GM11168 (cell line): Measurements from ENCODE around the gene CD93.

Experiments
- in situ Hi-C: fragments of 300-500 bp; cut with MboI; formaldehyde crosslinking; loops from one replicate; pipeline ENCODE4 v1.12.0; 2022; ENCODE audit warnings: low sequenced_read_pairs; ENCODE audit not compliant: unreplicated experiment

Gene CD93

DNA sequence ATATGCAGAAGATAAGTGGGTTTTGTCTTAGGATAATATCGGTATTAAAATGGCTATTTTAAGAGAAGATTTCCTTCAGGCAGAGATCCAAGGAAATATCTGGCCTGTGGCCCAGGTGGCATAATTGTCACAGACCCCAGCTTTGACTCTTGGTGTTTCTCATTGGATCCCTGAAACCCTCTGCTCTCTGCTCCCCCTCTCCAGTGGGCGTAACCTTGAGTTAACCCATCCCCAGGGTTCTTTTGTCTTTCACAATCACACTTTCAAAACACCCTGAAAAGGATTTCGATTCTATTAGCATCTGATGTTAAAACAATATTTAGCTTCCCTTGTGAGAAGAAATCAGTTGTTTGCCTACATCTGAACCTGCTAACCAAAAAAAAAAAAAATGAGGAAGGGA, 43.9 kb downstream of the CD93 start:
- in situ Hi-C loops = no loop called here

DNA sequence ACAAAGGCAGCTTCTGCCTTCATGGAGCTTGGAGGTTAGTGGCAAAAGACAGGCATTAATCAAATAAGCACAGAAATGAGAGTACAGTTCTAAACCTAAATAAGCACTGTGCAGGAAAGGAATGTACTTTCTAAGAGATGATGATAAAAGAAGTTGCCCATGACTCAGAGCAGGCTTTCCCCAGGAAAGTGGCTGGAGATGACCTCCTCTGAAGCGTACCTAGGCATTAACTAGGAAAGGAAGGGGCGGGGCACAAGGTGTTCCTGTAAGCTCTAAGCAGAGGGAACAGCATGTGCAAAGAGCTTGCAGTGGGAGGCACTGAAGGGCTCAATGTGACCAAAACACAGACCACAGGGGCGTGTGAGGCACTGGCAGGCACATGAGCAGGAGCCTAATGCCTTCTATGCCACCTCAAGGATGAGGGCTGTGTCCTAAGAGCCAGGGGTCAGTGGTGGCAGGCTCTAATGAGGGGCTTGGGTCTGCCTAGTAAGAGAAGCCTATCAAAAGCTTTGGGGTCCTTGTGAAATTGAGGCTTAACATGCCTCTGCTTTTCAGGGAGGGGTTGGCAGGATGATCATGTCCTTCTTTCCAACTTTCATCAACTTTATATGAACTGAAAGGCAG, 46.1 kb downstream of the CD93 start:
- in situ Hi-C loops = no loop called here

DNA sequence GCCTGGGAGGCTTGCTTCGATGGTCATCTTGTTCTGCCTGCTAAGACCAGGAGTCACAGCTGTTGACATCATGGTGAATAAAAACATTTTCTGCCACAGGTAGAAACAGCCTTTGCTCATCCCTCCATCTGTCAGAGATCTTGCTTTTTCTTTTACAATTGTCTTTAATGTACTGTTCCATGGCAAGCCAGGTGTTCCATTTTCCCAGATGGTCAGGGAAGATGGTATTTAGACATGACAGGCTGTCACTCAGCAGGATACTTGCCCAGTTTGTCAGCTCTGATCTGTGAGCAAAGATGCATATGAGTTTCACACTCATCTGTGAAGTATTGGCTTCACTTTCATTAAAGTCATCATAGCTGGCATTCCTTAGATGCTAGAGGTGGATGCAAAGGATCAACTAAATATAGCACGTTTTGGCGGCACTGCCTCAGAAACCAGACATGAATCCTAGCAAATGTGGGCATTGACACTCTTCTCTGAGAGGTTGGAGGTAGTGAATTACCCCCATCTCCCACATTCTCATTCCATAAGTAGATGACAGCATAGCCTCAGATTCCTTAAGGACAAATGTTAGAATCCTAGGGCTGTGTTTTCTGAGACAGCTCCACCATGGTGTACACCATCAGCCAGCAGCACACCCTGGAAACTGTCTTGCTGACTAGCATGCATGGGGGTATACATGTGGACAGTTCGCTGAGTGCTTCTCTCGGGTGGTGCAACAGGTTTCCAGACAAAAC, 46.8 kb downstream of the CD93 start:
- in situ Hi-C loops = no loop called here

DNA sequence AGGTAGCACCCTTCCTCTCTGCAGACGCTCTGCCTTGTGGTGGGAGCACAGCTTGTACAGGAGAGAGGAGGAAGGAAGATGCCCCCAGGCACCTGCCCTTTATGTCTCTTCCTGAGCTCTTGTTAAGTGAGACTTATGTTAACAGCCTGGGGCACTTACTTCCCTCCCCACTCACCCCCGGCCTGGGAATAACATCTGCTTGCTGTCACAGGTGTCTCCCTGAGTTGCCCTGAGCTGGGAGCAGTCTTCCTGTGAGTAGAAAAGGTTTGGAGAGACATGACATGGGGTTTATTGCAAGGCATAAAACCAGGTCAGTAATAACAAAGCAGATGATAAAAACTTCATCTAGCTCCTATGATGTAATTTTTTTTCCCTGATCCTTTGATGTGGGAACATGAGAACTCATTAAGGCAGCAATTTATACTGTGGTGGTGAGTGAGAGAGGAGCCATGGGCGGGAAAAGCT, 49.1 kb downstream of the CD93 start:
- in situ Hi-C loops = no loop called here

DNA sequence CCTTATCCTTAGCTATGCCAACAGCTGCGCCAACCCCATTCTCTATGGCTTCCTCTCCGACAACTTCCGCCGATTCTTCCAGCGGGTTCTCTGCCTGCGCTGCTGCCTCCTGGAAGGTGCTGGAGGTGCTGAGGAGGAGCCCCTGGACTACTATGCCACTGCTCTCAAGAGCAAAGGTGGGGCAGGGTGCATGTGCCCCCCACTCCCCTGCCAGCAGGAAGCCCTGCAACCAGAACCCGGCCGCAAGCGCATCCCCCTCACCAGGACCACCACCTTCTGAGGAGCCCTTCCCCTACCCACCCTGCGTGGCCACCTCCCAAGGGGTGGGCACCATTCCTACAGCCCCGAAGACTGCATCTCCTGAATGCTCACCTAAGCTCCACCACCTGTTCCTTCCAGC, 49.8 kb downstream of the CD93 start:
- in situ Hi-C loops = no loop called here

DNA sequence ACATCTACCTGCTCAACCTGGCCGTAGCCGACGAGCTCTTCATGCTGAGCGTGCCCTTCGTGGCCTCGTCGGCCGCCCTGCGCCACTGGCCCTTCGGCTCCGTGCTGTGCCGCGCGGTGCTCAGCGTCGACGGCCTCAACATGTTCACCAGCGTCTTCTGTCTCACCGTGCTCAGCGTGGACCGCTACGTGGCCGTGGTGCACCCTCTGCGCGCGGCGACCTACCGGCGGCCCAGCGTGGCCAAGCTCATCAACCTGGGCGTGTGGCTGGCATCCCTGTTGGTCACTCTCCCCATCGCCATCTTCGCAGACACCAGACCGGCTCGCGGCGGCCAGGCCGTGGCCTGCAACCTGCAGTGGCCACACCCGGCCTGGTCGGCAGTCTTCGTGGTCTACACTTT, 50.4 kb downstream of the CD93 start:
- in situ Hi-C loops = no loop called here

DNA sequence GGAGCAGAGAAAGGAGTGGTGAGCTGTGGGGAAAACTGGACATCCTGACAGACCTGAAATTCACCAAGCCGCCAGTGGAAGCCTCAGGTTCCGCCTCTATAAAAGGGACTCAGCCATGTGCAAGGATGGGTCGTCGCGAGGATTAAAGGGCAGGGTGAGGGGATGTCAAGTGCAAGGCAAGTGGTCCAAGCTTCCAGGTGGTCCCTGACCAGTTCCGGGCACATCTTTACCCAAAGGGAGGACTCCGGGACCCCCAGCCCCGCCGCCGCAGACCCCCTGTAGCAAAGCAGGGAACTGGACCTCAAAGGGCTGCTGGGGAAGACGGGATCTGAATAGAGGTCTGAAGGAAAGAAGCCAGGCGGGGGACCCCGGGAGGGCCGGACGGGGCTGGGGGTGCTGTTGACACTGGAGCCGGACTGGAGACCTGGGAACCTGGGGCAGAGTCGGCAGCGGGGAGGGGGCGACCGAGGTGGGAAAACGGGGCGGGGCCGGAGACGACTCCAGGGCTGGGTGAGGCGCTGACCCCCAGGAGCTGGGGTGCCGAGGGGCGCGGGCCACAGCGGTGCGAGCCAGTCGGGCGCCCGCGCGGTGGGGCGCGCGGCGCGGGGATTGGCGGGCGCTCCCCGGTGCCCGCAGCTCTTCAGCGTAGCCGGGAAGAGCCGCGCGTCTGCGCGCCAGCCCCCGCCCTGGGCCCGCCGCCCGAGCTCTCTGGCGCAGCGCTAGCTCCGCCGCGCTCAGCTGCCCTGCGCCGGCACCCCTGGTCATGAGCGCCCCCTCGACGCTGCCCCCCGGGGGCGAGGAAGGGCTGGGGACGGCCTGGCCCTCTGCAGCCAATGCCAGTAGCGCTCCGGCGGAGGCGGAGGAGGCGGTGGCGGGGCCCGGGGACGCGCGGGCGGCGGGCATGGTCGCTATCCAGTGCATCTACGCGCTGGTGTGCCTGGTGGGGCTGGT, 51.1 kb downstream of the CD93 start, which contains the start of gene SSTR4:
Gene SSTR4, plus strand, starts transcription at position 592 of the 951 bp plus-strand sequence. Its CDS starts 172 bp downstream, at position 764.
- in situ Hi-C loops = no loop called here

DNA sequence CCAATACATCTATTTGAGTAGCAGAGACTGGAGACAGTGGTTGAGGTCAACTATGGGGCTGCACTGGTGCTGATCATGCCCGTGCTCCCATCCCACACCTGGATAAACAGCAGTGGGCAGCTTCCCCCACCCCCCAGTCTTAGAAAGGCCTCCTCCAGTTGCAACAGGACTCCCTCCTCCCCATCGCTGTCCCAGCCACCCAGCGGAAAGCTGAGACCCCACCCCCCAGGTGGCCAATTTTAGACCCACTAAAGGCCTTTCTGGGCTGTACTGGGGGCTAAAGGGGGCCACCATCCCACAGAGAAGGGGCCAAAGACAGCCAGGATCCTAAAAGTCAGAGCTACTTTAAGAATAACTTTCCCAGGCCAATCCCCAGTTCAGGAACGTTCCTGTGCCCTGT, 52.2 kb downstream of the CD93 start:
- in situ Hi-C loops = no loop called here

DNA sequence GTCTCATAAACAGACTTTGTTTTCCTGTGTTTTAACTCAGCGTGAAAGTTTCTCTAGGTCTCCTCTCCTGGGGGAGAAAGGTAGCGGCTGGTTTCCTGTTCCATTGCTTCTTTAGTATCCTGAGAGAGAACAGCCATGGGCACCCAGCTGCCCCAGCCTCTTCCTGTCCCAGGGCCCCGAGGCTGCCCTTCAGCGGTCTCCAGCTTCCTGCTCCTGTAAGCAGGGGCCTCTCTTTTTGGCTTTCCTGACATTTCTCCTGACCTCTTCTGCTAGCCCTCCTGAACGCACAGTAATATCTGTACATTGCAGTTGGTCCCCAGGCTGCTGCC, 53.4 kb downstream of the CD93 start:
- in situ Hi-C loops = no loop called here

DNA sequence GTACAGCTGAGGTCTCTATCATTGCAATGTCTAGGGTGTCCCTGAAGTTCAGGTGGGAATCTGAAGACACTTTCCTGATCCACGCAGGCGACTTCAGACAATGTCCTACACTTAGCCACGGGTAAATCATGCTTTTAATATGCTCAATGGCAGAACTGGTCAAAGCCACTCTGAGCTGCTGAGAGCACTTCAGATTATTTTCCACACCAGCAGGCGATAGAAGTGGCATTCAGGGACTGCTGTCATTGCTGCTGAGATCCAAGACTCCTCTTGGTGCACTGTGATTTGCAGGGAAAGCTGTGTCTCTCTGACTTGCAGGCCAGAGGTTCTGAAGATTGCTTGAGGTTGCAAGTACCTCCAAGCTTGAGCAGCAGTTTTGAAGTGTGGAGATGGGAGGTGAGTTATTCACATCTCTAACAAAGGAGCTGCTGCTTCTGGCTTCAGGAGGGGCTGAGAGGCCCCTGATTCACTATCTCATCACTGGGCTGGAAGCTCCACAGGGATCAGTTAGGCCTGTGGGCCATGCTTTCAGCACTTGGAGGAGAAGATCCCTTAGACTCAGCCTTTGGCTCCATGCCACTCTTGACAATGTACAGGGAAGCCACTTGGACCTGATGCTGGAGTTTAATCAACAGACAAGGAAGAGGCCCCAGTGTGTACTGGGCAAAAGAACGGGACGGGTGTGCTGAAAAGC, 53.9 kb downstream of the CD93 start:
- in situ Hi-C loops = no loop called here

DNA sequence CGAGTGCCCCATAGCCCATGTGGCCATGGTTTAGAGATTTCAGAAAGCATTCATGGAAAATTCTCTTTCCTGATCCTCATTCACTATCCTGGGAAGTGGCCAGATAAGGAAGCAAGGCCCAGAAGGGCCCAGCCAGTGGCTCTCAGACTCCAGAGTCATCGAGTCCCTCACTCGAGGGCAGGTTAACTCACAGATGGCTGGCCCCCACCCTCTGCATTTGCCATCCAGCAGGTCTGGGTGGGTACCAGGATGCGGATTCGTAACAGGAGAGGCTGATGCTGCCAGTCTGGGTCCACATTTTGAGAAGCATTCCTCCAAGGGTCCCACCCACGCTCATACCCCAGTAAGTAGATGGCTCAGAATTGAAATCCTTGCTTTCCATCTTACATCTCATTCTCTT, 54.8 kb downstream of the CD93 start:
- in situ Hi-C loops = no loop called here
